ENCODE measurements around the gene NEURL1.
A peak's percentile ranks its signal among the peaks of the same experiment; 100 is the strongest.

NEURL1 gene

DNA sequence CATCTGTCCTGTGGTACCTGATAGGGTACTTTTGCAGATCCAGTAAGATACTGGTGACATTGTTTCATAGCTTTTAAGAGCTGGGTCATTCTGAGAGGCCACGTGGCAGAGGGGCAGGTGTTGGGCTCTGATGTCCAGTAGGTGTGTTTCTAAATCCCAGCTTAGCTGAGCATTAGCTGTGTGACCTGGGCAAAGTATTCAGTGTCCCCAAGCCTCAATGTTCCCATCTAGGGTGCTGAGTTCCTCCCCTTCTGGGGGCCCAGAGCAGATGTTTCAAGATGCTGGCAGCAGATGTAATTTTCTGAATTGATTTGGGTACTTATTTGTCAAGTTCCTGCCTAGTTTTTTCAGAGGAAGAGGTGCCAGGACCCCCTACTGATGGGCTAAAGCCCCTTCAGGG lies 52.9 kb downstream of the NEURL1 start:
- no peak for DNase-seq (ENCODE audit: low read depth in 2 of 2)

DNA sequence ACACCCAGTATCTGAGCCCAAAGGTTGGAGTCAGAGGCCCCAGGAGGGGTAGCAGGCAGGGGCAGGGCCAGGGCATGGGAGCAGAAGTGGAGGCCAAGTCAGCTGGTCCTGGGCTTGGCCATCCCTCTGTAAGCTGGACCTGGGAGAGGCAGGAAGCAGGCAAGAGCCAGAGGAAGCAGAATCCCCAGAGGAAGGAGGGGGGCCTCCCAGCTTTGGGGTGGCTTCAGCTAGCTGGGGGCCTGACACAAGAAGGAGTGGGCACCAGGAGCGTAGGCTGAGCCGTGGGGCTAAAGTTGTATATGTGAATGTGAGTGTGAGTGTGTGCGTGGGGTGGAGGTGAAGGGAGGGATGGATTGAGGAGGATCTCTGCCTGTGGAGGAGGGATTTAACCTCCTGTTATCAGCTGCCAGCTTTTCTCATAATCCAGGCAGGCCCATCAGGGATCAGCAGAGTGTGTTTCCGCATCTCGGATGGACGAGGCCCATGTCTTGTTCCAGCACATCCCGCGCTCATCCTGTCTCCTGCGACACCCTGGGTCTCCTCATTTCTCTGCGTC lies 54.0 kb downstream of the NEURL1 start:
- DNase-seq (ENCODE audit: low read depth in 2 of 2), result no peak

DNA sequence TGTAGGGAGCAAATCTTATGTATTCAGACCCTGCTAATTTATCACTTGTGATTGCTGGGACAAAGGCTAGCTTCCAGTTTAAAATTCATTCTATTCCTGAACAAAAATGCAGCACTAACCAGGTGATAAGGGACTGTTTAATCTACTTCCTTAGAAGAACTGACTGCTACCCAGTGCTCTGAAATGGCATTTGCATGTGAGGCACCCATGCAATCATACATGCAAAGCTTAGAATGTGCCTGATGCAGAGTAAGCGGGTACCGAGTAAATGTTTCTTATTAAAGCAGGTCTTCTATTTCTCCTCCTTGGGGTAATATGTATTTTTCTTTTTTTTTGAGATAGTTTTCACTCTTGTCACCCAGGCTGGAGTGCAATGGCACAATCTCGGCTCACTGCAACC lies 54.5 kb downstream of the NEURL1 start:
- no peak for DNase-seq (ENCODE audit: low read depth in 2 of 2)

DNA sequence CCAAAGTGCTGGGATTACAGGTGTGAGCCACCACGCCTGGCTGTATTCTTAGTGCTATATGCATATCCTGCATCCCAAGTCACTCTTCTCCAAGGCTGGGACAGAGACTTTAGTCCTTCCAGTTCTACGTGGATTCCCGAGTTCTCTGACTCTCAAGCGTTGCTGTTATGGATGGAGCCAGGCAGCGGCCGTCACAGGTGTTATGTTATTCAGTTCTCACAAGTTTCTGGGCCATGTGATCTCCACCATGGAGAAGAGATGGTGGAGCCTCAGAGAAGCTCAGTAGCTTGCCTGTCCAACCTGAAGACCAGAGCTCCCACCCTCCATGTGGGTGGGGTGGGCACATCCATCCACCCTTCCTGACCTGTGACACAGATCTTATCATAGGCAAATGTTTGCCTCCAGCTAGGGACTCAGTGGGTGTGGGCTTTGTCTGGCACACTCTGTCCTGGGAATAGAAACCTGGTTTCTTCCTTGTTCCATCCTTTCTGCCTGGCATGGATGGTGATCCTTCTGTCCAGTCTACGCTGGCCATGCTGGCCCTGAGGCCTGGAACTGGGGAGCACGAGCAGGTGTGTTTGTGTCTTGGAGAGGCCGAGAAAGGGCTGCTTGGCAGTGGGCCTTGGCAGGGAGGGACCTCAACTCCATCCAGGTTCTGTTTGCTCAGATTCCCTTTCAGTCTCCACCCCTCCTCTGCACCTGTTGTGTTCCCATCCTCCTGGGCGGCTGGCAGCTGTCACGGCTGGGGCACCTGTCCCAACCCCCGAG lies 55.3 kb downstream of the NEURL1 start:
- no peak for DNase-seq (ENCODE audit: low read depth in 2 of 2)

DNA sequence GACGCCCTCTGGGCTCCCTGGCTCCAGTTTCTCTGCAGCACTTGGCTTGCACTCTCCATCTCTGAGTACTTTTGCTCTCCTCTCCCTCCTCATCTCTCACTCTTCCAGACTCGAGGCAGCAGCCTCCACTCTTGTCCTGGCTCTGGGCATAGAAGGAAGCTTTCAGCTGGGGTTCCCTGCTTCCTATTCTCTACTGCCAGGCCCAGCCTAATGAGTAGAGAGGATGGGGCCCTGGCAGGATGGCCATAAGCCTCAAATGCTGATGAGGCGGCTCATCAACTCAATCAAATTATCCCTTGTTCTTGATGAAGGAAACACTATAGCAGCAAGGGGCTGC lies 55.8 kb downstream of the NEURL1 start:
- DNase-seq (ENCODE audit: low read depth in 2 of 2), result no peak

DNA sequence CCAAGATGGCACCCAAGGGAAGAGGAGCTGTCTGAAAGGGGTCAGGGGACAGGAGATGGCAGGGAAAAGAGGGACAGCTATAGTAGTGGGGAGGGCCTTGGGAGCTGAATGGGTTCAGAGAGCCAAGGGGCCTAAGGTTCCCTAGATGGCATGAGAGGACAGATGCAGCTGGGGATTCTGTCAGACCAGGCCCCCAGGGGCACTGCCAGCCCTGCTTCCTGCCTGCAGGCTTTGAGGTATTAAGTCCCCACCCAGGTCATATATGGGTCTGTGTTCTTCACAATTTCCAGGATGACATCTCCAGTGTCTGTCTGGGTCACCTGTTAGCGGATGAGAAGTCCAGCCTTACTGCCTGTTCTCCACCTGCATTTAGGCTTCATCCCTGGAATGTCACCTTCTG lies 56.7 kb downstream of the NEURL1 start:
- DNase-seq (ENCODE audit: low read depth in 2 of 2), result no peak

DNA sequence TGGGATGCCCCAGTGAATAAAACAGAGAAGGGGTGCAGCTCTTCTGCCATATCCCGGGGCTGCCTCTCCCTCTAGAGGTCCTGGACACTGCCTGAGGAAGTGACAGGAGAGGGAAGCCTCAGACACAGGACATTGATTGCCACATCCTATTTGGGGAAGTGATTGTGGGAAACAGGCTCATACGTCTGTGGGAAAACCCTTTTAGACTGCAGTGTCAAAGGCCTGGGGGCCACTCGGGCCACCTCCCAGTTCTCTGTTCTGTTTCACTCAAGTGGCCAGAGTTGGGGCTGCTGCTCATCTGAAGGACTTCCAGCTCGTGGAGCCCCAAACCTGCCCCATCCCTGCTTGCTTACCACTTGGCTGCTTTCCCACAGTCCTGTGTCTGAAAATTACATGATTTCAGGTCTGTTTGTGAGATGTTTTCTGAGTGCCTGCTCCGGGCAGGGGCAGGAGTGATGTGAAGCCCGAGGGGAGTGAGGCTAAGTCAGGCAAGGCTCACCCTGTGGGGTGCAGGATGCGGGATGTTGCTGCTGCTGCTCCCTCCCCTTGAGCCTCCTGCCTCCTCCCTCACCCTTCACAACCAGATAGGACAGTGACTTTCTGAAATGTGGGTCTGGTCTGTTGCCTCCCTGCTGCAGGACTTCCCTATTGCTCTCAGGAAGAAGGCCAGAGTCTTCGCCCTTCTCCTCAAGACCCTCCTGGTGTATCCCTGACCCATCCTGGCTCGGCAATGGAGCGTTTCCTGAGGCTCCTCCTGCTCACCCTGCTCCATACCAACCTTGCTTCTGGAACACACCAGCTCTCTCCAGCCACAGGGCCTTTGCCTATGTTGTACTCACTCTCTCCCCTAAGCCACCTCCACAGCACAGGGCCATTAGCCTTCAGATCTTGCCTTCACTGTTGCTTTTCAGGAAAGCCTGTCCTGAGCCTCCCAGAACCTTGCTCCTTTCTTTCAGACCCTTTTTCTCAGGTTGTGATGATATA lies 58.4 kb downstream of the NEURL1 start:
- DNase-seq (ENCODE audit: low read depth in 2 of 2), result no peak

DNA sequence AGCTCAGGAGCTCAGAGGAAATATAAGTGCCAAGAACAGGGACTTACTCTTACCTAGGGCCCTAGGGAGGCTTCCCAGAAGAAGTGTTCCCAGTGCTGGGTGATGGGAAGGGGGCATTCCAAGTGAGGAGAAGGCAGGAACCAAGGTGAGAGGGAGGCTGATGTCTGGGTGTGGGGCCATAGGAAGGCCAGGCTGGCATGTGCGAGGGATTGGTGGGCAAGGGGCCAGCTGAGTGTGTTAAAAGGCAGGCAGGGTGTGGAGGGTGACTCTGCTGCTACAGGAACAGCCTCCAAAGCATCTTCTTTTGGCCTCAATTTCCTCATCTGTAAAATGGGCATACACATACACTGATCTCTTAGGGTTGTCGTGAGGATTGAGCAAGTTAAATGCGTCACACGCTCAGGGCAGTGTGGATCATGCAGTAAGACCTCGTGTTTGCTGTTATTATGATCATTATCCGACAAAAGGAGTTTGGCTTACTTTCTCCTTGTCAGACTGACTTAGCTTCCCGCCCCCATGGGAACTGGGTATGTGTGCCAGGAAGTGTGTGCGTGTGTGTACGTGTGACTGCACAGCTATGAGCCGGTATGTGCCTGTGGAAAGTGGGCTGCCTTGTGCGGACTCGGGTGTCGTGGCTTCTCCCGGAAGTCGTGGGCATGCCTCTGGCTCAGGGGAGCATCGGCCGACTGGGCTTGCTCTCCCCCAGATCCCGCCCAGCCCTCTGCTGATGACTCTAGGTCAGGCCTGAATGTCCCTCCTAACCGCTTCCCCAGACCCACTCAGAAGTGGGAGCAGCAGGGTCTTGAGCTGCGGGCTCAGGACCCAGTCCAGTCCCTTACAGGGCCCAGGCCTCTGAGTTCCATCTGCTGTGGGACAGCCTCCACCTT lies 59.6 kb downstream of the NEURL1 start:
- no peak for DNase-seq (ENCODE audit: low read depth in 2 of 2)

DNA sequence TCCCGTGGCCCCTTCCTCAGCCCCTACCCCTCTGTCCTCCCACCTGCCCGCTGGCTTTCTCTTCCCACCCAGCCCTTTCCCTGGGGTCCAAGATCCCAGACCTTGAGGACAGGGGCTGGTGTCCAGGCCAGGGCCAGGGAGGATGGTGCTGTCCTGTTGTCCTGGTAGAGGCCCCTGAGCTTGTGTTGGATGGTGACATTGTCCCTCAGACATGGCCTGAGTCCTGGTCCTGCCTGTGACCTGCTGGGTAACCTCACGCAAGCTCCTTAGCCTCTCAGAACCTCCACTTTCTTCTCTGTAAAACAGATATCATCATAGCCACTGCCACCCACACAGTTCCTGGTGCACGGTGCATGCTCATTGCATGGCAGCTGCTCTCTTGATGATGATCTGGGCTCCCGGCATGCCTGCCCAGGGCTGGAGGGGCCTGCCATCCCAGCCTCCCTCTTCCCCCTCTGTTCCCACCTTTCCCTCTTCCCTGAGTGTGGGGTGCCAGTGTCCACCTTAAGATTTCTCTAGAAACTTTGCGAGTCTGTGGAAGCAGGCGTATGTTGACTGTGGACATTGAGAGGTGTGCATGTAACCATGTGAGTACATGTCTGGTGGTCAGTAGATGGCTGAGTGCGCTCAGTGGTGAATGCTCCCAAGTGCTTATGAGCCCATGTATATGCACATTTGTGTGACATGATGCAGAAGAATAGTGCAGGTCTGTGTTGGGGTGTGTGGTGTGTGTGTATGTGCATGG lies 60.4 kb downstream of the NEURL1 start:
- DNase-seq (ENCODE audit: low read depth in 2 of 2), result peak in 1 of 2 donors; percentile 28

DNA sequence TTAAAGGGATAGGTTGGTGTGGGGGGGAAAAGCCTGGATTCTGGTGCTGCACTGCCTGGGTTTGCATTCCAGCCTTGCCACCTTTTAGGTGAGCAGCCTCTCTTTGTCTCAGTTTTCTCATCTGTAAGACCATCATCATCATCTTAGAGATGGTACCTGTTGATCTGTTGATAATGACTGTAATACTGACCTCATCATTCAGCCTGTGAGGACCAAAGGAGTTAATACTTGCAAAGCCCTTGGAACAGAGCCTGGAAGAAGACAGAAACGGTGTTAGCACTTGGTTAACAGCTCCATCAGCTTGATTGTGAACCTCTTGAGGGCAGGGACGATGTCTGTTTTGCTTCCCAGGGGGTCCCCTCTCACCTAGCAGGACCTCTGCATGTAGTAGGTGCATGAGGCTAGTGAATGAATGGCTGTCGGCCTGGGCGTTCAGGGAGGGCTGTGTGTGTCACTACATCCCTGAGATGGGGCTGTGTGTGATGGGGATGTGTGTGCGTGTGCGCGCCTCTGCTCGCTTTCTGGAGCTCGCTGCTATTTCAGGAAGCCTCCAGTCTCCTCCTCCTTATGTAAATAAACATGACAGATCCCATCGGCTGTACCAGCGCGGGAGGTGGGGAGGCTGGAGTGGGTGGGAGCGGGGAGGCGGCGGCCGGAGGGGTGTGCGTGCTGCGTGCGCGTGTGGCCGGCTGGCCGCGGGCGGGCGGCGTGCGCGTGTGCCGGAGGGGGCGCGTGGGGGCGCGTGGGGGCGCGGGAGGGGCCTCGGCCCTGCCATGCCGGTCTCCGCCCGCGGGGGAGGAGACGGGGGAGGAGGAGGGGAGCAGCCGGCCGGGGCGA lies 61.2 kb downstream of the NEURL1 start:
- no peak for DNase-seq (ENCODE audit: low read depth in 2 of 2)

DNA sequence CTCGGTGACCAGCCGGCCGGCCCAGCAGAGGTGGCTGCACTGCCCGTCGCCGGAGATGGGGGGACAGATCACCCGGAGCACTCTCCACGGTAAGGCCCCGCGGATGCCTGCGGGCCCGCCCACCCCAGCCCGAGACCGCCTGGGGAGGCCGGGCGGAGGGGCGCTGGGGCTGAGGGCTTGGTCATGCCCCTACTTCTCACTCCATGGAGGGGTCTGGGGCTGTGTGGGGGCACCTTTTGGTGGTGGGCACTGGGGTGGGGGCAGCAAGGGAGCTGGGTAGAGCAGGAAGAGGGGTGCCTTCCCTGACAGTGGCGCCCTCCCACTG lies 61.8 kb downstream of the NEURL1 start:
- DNase-seq (ENCODE audit: low read depth in 2 of 2), result no peak

DNA sequence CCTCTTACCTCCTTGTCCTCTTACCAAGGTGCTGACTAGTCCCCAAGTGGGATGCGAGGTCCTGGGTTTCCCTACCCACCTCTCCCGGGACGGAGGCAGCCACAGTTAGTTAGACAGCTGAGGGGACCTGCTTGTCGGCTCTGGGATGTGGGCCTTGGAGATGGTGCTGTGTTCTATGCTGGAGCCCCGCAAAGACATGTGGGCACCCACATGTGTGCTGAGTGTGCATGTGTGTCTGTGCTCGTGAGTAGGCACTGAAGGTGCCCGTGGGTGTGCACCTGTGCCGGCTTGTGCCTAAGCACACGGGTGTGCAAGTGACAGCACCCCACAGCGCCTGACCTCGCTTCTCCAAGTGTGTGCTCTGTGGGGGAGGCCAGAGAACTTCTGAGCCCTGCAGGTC lies 62.2 kb downstream of the NEURL1 start:
- DNase-seq (ENCODE audit: low read depth in 2 of 2), result no peak

DNA sequence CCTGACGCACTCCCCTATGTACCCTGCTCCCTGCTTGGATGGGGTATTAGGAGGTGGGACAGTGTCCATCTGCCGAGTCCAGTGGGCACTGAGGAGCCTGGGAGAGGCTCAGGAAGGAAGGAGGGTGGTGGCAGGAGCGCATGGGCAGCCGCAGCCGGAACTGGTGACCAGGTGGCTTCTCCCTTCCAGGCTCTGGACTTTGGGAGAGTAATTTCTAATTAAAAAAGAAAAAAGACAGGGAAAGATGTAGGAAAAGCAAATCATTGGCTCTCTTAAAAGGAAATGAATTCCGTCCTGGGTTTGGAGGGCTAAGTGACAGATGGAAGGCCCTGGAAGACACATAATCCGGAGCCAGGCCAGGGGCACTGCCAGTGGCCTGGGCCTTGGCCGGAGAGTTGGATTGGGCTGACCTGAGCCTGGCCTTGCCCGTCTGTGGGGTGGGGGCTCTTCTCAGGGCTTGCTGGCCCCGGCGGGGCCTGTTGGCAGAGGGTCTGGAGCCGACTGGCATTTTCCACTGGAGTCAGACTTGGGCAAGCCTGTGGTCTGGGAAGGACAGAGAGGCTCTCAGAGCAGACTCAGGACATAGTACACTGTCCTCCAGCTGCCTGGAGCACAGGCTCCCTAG lies 63.0 kb downstream of the NEURL1 start:
- no peak for DNase-seq (ENCODE audit: low read depth in 2 of 2)

DNA sequence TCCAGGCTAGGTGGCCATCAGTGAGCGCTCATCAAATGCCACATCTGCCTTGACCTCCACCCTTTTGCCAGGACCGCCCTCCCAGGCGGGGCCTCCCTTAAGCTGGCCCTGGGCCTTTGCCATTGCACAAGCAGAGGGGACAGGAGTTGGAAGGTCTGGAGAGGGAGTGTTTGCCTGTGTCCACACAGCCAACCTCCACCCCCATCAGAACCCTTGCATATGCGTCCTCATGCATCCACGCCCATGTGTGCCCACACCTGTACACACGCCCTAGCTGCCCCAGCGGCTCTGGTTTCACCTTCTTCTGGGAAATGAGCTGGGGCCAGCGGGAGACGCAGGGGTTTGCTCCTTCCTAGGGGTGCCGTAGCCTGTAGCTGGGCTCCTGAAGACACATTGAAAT lies 64.0 kb downstream of the NEURL1 start:
- no peak for DNase-seq (ENCODE audit: low read depth in 2 of 2)

DNA sequence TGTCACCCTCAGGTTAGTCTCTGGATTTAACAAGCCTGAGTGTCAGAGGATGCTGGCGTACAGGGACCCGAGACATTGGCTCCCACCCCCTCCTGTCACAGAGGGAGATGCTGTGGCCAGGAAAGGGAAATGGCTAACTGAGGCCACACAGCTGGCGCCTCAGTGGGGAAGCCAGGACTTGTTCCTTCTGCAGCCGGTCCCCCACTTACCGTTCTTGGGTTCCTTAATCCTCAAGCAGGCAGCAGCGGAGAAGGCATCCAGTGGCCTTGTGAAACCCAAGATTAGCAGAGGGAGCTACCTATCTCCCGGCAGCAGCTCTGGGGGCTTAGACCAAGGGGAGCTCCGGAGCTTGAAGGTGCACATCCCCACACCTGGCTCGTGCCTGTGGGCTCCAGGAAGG lies 65.4 kb downstream of the NEURL1 start:
- DNase-seq (ENCODE audit: low read depth in 2 of 2), result no peak

DNA sequence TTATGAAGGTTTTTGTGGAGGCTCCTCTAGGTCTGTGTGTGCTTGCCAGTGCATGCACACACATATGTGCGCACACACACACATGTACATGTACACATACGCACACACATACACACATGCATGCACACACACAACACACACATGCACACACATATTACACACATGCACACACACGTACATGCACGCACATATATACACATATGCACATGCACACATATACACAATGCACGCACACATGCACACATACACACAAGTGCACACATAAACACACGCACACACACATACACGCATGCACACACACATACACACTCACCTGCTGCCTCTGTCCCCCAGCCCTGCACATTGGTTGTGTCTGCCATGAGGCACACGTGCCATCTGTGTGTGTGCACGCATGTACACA lies 66.3 kb downstream of the NEURL1 start:
- DNase-seq (ENCODE audit: low read depth in 2 of 2), result no peak

DNA sequence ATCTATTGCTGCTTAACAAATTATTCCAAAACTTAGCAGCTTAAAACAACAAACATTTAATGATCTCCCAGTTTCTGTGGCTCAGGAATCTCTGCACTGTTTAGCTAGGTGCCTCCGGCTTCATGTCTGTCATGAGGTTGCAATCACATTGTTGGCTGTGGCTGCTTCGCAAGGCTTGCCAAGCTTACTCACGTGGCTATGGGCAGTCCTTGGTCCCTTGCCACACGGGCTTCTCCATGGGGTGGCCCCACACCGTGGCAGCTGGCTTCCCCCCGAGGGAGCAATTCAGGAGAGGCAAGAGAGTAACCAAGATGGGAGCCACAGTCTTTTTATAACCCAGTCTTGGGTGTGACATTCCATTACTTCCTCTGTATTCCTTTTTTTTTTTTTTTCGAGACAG lies 67.4 kb downstream of the NEURL1 start:
- no peak for DNase-seq (ENCODE audit: low read depth in 2 of 2)

DNA sequence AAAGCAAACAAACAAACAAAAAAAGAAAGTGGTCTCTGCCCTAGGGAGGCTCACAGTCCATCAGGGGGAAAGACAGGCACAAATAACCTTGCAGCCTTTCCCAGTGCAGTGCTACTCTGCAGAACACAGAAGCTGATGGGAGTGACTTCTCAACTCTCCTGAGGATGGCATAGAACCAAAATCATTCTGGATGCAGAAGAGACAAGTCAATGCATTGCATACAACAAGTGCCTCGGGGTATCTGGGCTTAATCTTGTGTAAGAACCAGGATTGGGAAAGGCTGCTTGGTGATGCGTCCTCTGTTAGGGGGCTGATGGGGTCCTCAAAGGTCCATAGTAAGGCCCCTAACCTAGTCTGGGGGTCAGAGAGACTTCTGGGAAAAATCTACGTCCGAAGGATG lies 68.9 kb downstream of the NEURL1 start:
- DNase-seq (ENCODE audit: low read depth in 2 of 2), result no peak

DNA sequence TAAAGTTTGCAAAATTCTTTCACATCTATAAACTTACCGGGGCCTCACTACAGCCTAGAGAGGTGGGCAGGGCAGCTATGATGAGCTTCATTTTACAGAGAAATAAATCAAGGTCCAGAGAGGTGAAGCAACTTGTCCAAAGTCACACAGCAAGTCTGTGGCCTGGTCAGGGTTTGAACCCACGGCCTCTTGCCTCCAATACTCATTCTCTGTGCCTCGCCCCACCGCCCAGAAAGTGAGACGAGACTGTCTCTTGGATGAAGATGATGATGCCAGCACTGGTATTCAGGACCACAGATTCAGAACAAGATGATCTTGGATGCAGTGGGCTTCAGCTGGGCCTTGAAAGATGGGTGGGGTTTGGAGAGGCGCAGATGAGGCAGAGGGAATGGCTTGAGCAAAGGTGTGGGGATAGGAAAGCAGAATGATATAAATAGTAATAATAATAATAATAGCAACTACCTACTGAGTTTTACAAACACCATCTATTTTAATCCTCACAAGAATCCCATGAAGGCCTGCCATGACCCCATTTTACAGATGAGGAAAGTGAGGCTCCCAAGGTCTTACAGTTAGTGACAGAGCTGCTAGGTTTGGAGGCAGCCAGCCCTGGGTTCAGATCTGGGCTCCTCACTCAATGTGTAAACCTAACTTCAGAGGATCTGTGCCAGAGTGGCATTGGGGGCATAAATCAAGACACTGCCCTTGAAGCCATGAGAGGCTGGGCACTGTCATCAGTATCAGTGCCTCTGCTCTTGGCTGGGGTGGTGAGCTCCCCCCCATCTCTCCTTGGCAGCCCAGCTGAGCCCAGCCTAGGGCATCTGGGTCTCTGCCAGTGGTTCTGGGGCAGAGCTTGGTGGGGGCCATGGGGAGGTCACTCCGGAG lies 70.0 kb downstream of the NEURL1 start:
- no peak for DNase-seq (ENCODE audit: low read depth in 2 of 2)

Data from activated CD4-positive, alpha-beta T cell treated with anti-CD3 and anti-CD28 coated beads for 24 hours (primary cell).